DMS79 (cell line): Measurements from ENCODE around the gene HNRNPLL.
A peak's percentile ranks its signal among the peaks of the same experiment; 100 is the strongest.

ENCODE experiments used
- DNase-seq: peaks from one replicate; lab custom pipeline; 2025; lab: John Stamatoyannopoulos, UW

The HNRNPLL gene

GRCh38 chr2:38528008-38528442, 74.7 kb downstream of the HNRNPLL start:
- DNase-seq = peak; percentile 35

- no peak for DNase-seq
Observed at GRCh38 chr2:38527338-38528007, 75.3 kb downstream of the HNRNPLL start.

GRCh38 chr2:38526195-38526594, 76.5 kb downstream of the HNRNPLL start:
- DNase-seq = no peak

- DNase-seq = no peak
Observed at GRCh38 chr2:38524580-38524979, 78.1 kb downstream of the HNRNPLL start.

- no peak for DNase-seq
Observed at GRCh38 chr2:38523728-38524437, 78.8 kb downstream of the HNRNPLL start.

- DNase-seq = peak; percentile 25
Observed at GRCh38 chr2:38522754-38523349, 79.9 kb downstream of the HNRNPLL start.

GRCh38 chr2:38521835-38522234, 80.9 kb downstream of the HNRNPLL start:
- DNase-seq = no peak

GRCh38 chr2:38517284-38517683, 85.4 kb downstream of the HNRNPLL start:
- DNase-seq = no peak

GRCh38 chr2:38516526-38516925, 86.2 kb downstream of the HNRNPLL start:
- DNase-seq = no peak

GRCh38 chr2:38516122-38516521, 86.6 kb downstream of the HNRNPLL start:
- no peak for DNase-seq

GRCh38 chr2:38515155-38516074, 87.3 kb downstream of the HNRNPLL start:
- no peak for DNase-seq

- no peak for DNase-seq
Observed at GRCh38 chr2:38514603-38515154, 88.0 kb downstream of the HNRNPLL start.

- DNase-seq = no peak
Observed at GRCh38 chr2:38512211-38512610, 90.5 kb downstream of the HNRNPLL start.
